MG63 (cell line): ENCODE measurements around the gene B4GALNT2. TPM values are rescaled to one million over a fixed set of nuclear protein-coding genes. Genes with fewer than 3 reads are reported as not detected.
A peak's percentile ranks its signal among the peaks of the same experiment; 100 is the strongest.
"Not testable (repeated sequence)": the region's sequence is repeated elsewhere in the genome, so short reads cannot be mapped to it uniquely, and the experiment has no call there.

ENCODE experiments used
- DNase-seq: peaks from one replicate; pipeline ENCODE4 v3.0.0-alpha.2; 2020
- H3K27me3 ChIP-seq: fragments of 250-450 bp; sonication (Bioruptor Pico); 2 replicates; pipeline ENCODE4 v1.5.1; 2020; ENCODE audit warnings: mild to moderate bottlenecking, moderate library complexity
- H3K36me3 ChIP-seq: fragments of 250-450 bp; sonication (Bioruptor Pico); 2 replicates; pipeline ENCODE4 v1.5.1; 2020; ENCODE audit warnings: mild to moderate bottlenecking, moderate library complexity
- H3K4me3 ChIP-seq: fragments of 250-450 bp; sonication (Bioruptor Pico); 2 replicates; pipeline ENCODE4 v1.5.1; 2020; ENCODE audit warnings: mild to moderate bottlenecking, moderate library complexity
- H3K9me3 ChIP-seq: fragments of 250-450 bp; sonication (Bioruptor Pico); 2 replicates; pipeline ENCODE4 v1.5.1; 2020; ENCODE audit warnings: mild to moderate bottlenecking, moderate library complexity
- total RNA-seq: library from RNA; depleted of rRNA; stranded (reverse); fragments of >200 nt; shearing (Covaris generic); gene quantifications from 2 replicates; pipeline ENCODE4 v1.2.3, GENCODE V29; 2014; ENCODE audit warnings: low replicate concordance

B4GALNT2 gene
- total RNA-seq, 1 experiment from 2014 or later = 0.03 TPM

- H3K4me3 ChIP-seq = no peak overlapping the region
- DNase-seq = no peak
- H3K36me3 ChIP-seq = no peaks in the 10 kb centered on the region
- no peaks in the 10 kb centered on the region for H3K9me3 ChIP-seq
- no peaks in the 10 kb centered on the region for H3K27me3 ChIP-seq
These were observed 20.6 kb upstream of the B4GALNT2 start for GRCh38 chr17:49111934-49112333.

- no peaks in the 10 kb centered on the region for H3K36me3 ChIP-seq
- H3K4me3 ChIP-seq = no peak overlapping the region
- H3K27me3 ChIP-seq = no peaks in the 10 kb centered on the region
- no peaks in the 10 kb centered on the region for H3K9me3 ChIP-seq
- no peak for DNase-seq
These were observed 19.6 kb upstream of the B4GALNT2 start for GRCh38 chr17:49112936-49113335.

- H3K4me3 ChIP-seq = no peak overlapping the region
- H3K36me3 ChIP-seq = no peaks in the 10 kb centered on the region
- DNase-seq = no peak
- no peaks in the 10 kb centered on the region for H3K9me3 ChIP-seq
- H3K27me3 ChIP-seq = no peaks in the 10 kb centered on the region
These were observed 17.9 kb upstream of the B4GALNT2 start for GRCh38 chr17:49114703-49115102.

- Histone ChIP-seq H3K4me3 (no peak overlapping the region), H3K36me3 (no peaks in the 10 kb centered on the region), H3K27me3 (no peaks in the 10 kb centered on the region), H3K9me3 (no peaks in the 10 kb centered on the region)
- DNase-seq = no peak
These were observed 14.9 kb upstream of the B4GALNT2 start for GRCh38 chr17:49117587-49118230.

- H3K36me3 ChIP-seq = no peaks in the 10 kb centered on the region
- no peaks in the 10 kb centered on the region for H3K9me3 ChIP-seq
- no peak for DNase-seq
- no peaks in the 10 kb centered on the region for H3K27me3 ChIP-seq
- H3K4me3 ChIP-seq = no peak overlapping the region
These were observed 12.4 kb upstream of the B4GALNT2 start for GRCh38 chr17:49120166-49120565.

- H3K27me3 ChIP-seq = no peaks in the 10 kb centered on the region
- H3K36me3 ChIP-seq = no peaks in the 10 kb centered on the region
- no peaks in the 10 kb centered on the region for H3K9me3 ChIP-seq
- no peak overlapping the region for H3K4me3 ChIP-seq
- no peak for DNase-seq
These were observed 10.8 kb upstream of the B4GALNT2 start for GRCh38 chr17:49121696-49122292.

- DNase-seq = no peak
- Histone ChIP-seq H3K36me3 (no peaks in the 10 kb centered on the region), H3K27me3 (no peaks in the 10 kb centered on the region), H3K4me3 (no peak overlapping the region), H3K9me3 (no peaks in the 10 kb centered on the region)
These were observed 10.0 kb upstream of the B4GALNT2 start for GRCh38 chr17:49122566-49122965.

GRCh38 chr17:49123061-49123460 lies 9.5 kb upstream of the B4GALNT2 start:
- H3K27me3 ChIP-seq = no peaks in the 10 kb centered on the region
- DNase-seq = no peak
- H3K9me3 ChIP-seq = no peaks in the 10 kb centered on the region

GRCh38 chr17:49125449-49125848 lies 7.1 kb upstream of the B4GALNT2 start:
- no peaks in the 10 kb centered on the region for H3K9me3 ChIP-seq
- H3K36me3 ChIP-seq = no peaks in the 10 kb centered on the region
- H3K4me3 ChIP-seq = no peak overlapping the region
- no peaks in the 10 kb centered on the region for H3K27me3 ChIP-seq
- DNase-seq = no peak

More at GRCh38 chr17:49123061-49123460, 9.5 kb upstream of the B4GALNT2 start:
- Histone ChIP-seq H3K4me3 (no peak overlapping the region), H3K36me3 (no peaks in the 10 kb centered on the region)

GRCh38 chr17:49126183-49126859 lies 6.2 kb upstream of the B4GALNT2 start:
- H3K4me3 ChIP-seq, DNase-seq, H3K36me3 ChIP-seq, H3K9me3 ChIP-seq, H3K27me3 ChIP-seq: not testable (repeated sequence)

- not testable (repeated sequence) for DNase-seq, H3K27me3 ChIP-seq, H3K36me3 ChIP-seq, H3K9me3 ChIP-seq, H3K4me3 ChIP-seq
These were observed 3.1 kb upstream of the B4GALNT2 start for GRCh38 chr17:49129359-49129950.

GRCh38 chr17:49130891-49131290 lies 1.7 kb upstream of the B4GALNT2 start:
- Histone ChIP-seq H3K27me3 (peaks cover 4% of the 10 kb centered on the region; the same call in 1 of the 2 replicates), H3K36me3 (no peaks in the 10 kb centered on the region), H3K9me3 (no peaks in the 10 kb centered on the region), H3K4me3 (no peak overlapping the region)
- DNase-seq = no peak

GRCh38 chr17:49132317-49132698 lies 261 bp upstream of the B4GALNT2 start:
- Histone ChIP-seq H3K4me3 (peak overlapping the region; percentile 44), H3K9me3 (no peaks in the 10 kb centered on the region), H3K36me3 (no peaks in the 10 kb centered on the region), H3K27me3 (peaks cover 4% of the 10 kb centered on the region; the same call in 1 of the 2 replicates)
- no peak for DNase-seq

GRCh38 chr17:49136335-49136734 lies 3.8 kb downstream of the B4GALNT2 start:
- Histone ChIP-seq H3K9me3 (no peaks in the 10 kb centered on the region), H3K27me3 (peaks cover 4% of the 10 kb centered on the region; the same call in 1 of the 2 replicates), H3K4me3 (no peak overlapping the region), H3K36me3 (no peaks in the 10 kb centered on the region)
- DNase-seq = no peak

- not testable (repeated sequence) for H3K4me3 ChIP-seq, H3K27me3 ChIP-seq, H3K36me3 ChIP-seq, H3K9me3 ChIP-seq, DNase-seq
These were observed 13.1 kb downstream of the B4GALNT2 start for GRCh38 chr17:49145654-49146053.

- H3K4me3 ChIP-seq = no peak overlapping the region
- peak; percentile 83 for DNase-seq
- no peaks in the 10 kb centered on the region for H3K36me3 ChIP-seq
- no peaks in the 10 kb centered on the region for H3K9me3 ChIP-seq
- no peaks in the 10 kb centered on the region for H3K27me3 ChIP-seq
These were observed 14.2 kb downstream of the B4GALNT2 start for GRCh38 chr17:49146620-49147306.

- Histone ChIP-seq H3K36me3 (no peaks in the 10 kb centered on the region), H3K4me3 (no peak overlapping the region), H3K9me3 (no peaks in the 10 kb centered on the region), H3K27me3 (no peaks in the 10 kb centered on the region)
- no peak for DNase-seq
These were observed 15.6 kb downstream of the B4GALNT2 start for GRCh38 chr17:49148171-49148570.
